ENCODE results near the gene IGSF21. TPM values are rescaled to one million over a fixed set of nuclear protein-coding genes. Genes with fewer than 3 reads are reported as not detected.

The IGSF21 gene
- total and polyA plus RNA-seq, 9 donors, result 0.04 to 0.48 (median 0.21) TPM; not detected in 1

- Histone ChIP-seq H3K27me3 (ENCODE audit: control insufficient read depth, insufficient read depth, low read length) (peaks cover 8% of the 10 kb centered on the region), H3K4me3 (ENCODE audit: low read length) (no peak overlapping the region), H3K4me1 (ENCODE audit: control insufficient read depth, insufficient read depth, low read length) (no peaks in the 10 kb centered on the region), H3K36me3 (ENCODE audit: control insufficient read depth, insufficient read depth, low read length) (no peaks in the 10 kb centered on the region), H3K9me3 (replicated peaks; ENCODE audit: control insufficient read depth, low read depth, low read length) (no peaks in the 10 kb centered on the region), H3K27ac (ENCODE audit: low read length) (no peak overlapping the region)
- no CpG with 5 or more reads among the region's 1 CpG for WGBS (ENCODE audit: insufficient coverage)
- no peak for DNase-seq
Measured at GRCh38 chr1:18245647-18246046, 138.0 kb downstream of the IGSF21 start.

- Histone ChIP-seq H3K4me1 (ENCODE audit: control insufficient read depth, insufficient read depth, low read length) (no peaks in the 10 kb centered on the region), H3K9me3 (replicated peaks; ENCODE audit: control insufficient read depth, low read depth, low read length) (peaks cover 3% of the 10 kb centered on the region), H3K36me3 (ENCODE audit: control insufficient read depth, insufficient read depth, low read length) (no peaks in the 10 kb centered on the region), H3K4me3 (ENCODE audit: low read length) (no peak overlapping the region), H3K27me3 (ENCODE audit: control insufficient read depth, insufficient read depth, low read length) (peaks cover 8% of the 10 kb centered on the region), H3K27ac (ENCODE audit: low read length) (no peak overlapping the region)
- WGBS (ENCODE audit: insufficient coverage), result 90% methylated on average over 1 of the region's 6 CpGs
- DNase-seq, result no peak
Measured at GRCh38 chr1:18246543-18246942, 138.9 kb downstream of the IGSF21 start.

GRCh38 chr1:18247151-18247550 is 139.6 kb downstream of the IGSF21 start:
- Histone ChIP-seq H3K4me1 (ENCODE audit: control insufficient read depth, insufficient read depth, low read length) (no peaks in the 10 kb centered on the region), H3K27me3 (ENCODE audit: control insufficient read depth, insufficient read depth, low read length) (peaks cover 6% of the 10 kb centered on the region), H3K9me3 (replicated peaks; ENCODE audit: control insufficient read depth, low read depth, low read length) (peaks cover 5% of the 10 kb centered on the region), H3K36me3 (ENCODE audit: control insufficient read depth, insufficient read depth, low read length) (no peaks in the 10 kb centered on the region), H3K27ac (ENCODE audit: low read length) (no peak overlapping the region), H3K4me3 (ENCODE audit: low read length) (no peak overlapping the region)
- no peak for DNase-seq
- WGBS (ENCODE audit: insufficient coverage), result 71% methylated on average over 1 of the region's 4 CpGs

- Histone ChIP-seq H3K9me3 (replicated peaks; ENCODE audit: control insufficient read depth, low read depth, low read length) (peaks cover 5% of the 10 kb centered on the region), H3K36me3 (ENCODE audit: control insufficient read depth, insufficient read depth, low read length) (no peaks in the 10 kb centered on the region), H3K4me3 (ENCODE audit: low read length) (no peak overlapping the region), H3K4me1 (ENCODE audit: control insufficient read depth, insufficient read depth, low read length) (no peaks in the 10 kb centered on the region), H3K27me3 (ENCODE audit: control insufficient read depth, insufficient read depth, low read length) (peaks cover 6% of the 10 kb centered on the region), H3K27ac (ENCODE audit: low read length) (no peak overlapping the region)
- DNase-seq, result no peak
- 71% methylated on average over 1 of the region's 3 CpGs for WGBS (ENCODE audit: insufficient coverage)
Measured at GRCh38 chr1:18249631-18250030, 142.0 kb downstream of the IGSF21 start.

- Histone ChIP-seq H3K4me1 (ENCODE audit: control insufficient read depth, insufficient read depth, low read length) (no peaks in the 10 kb centered on the region), H3K36me3 (ENCODE audit: control insufficient read depth, insufficient read depth, low read length) (no peaks in the 10 kb centered on the region), H3K27me3 (ENCODE audit: control insufficient read depth, insufficient read depth, low read length) (peaks cover 5% of the 10 kb centered on the region), H3K27ac (ENCODE audit: low read length) (no peak overlapping the region), H3K4me3 (ENCODE audit: low read length) (no peak overlapping the region), H3K9me3 (replicated peaks; ENCODE audit: control insufficient read depth, low read depth, low read length) (peaks cover 5% of the 10 kb centered on the region)
- no peak for DNase-seq
- 67% methylated on average over 3 of the region's 4 CpGs for WGBS (ENCODE audit: insufficient coverage)
Measured at GRCh38 chr1:18253093-18253492, 145.5 kb downstream of the IGSF21 start.

- peak; percentile 68 for DNase-seq
- H3K9me3 ChIP-seq (replicated peaks; ENCODE audit: control insufficient read depth, low read depth, low read length), result peaks cover 1% of the 10 kb centered on the region
- no peaks in the 10 kb centered on the region for H3K27me3 ChIP-seq (ENCODE audit: control insufficient read depth, insufficient read depth, low read length)
- WGBS (ENCODE audit: insufficient coverage), result 26% methylated on average over 10 of the region's 18 CpGs
- no peak overlapping the region for H3K27ac ChIP-seq (ENCODE audit: low read length)
- H3K4me1 ChIP-seq (ENCODE audit: control insufficient read depth, insufficient read depth, low read length), result no peaks in the 10 kb centered on the region
- no peak overlapping the region for H3K4me3 ChIP-seq (ENCODE audit: low read length)
- no peaks in the 10 kb centered on the region for H3K36me3 ChIP-seq (ENCODE audit: control insufficient read depth, insufficient read depth, low read length)
Measured at GRCh38 chr1:18256282-18257235, 149.0 kb downstream of the IGSF21 start.

- no peaks in the 10 kb centered on the region for H3K36me3 ChIP-seq (ENCODE audit: control insufficient read depth, insufficient read depth, low read length)
- H3K9me3 ChIP-seq (replicated peaks; ENCODE audit: control insufficient read depth, low read depth, low read length), result no peaks in the 10 kb centered on the region
- H3K4me3 ChIP-seq (ENCODE audit: low read length), result no peak overlapping the region
- H3K4me1 ChIP-seq (ENCODE audit: control insufficient read depth, insufficient read depth, low read length), result no peaks in the 10 kb centered on the region
- no peak for DNase-seq
- 62% methylated on average over 3 of the region's 3 CpGs for WGBS (ENCODE audit: insufficient coverage)
- H3K27ac ChIP-seq (ENCODE audit: low read length), result no peak overlapping the region
- H3K27me3 ChIP-seq (ENCODE audit: control insufficient read depth, insufficient read depth, low read length), result no peaks in the 10 kb centered on the region
Measured at GRCh38 chr1:18257778-18258177, 150.2 kb downstream of the IGSF21 start.

- Histone ChIP-seq H3K36me3 (ENCODE audit: control insufficient read depth, insufficient read depth, low read length) (no peaks in the 10 kb centered on the region), H3K9me3 (replicated peaks; ENCODE audit: control insufficient read depth, low read depth, low read length) (no peaks in the 10 kb centered on the region), H3K27ac (ENCODE audit: low read length) (no peak overlapping the region), H3K4me1 (ENCODE audit: control insufficient read depth, insufficient read depth, low read length) (no peaks in the 10 kb centered on the region), H3K27me3 (ENCODE audit: control insufficient read depth, insufficient read depth, low read length) (no peaks in the 10 kb centered on the region), H3K4me3 (ENCODE audit: low read length) (no peak overlapping the region)
- no peak for DNase-seq
- 61% methylated on average over 3 of the region's 4 CpGs for WGBS (ENCODE audit: insufficient coverage)
Measured at GRCh38 chr1:18261891-18262290, 154.3 kb downstream of the IGSF21 start.

- DNase-seq, result no peak
- H3K9me3 ChIP-seq (replicated peaks; ENCODE audit: control insufficient read depth, low read depth, low read length), result no peaks in the 10 kb centered on the region
- no peak overlapping the region for H3K4me3 ChIP-seq (ENCODE audit: low read length)
- no peaks in the 10 kb centered on the region for H3K36me3 ChIP-seq (ENCODE audit: control insufficient read depth, insufficient read depth, low read length)
- no peaks in the 10 kb centered on the region for H3K27me3 ChIP-seq (ENCODE audit: control insufficient read depth, insufficient read depth, low read length)
- H3K27ac ChIP-seq (ENCODE audit: low read length), result no peak overlapping the region
- H3K4me1 ChIP-seq (ENCODE audit: control insufficient read depth, insufficient read depth, low read length), result no peaks in the 10 kb centered on the region
- WGBS (ENCODE audit: insufficient coverage), result 50% methylated on average over 1 of the region's 6 CpGs
Measured at GRCh38 chr1:18262726-18263125, 155.1 kb downstream of the IGSF21 start.

- Histone ChIP-seq H3K9me3 (replicated peaks; ENCODE audit: control insufficient read depth, low read depth, low read length) (no peaks in the 10 kb centered on the region), H3K36me3 (ENCODE audit: control insufficient read depth, insufficient read depth, low read length) (no peaks in the 10 kb centered on the region), H3K27ac (ENCODE audit: low read length) (no peak overlapping the region), H3K4me3 (ENCODE audit: low read length) (no peak overlapping the region), H3K27me3 (ENCODE audit: control insufficient read depth, insufficient read depth, low read length) (peaks cover 2% of the 10 kb centered on the region), H3K4me1 (ENCODE audit: control insufficient read depth, insufficient read depth, low read length) (no peaks in the 10 kb centered on the region)
- no peak for DNase-seq
- WGBS (ENCODE audit: insufficient coverage), result 48% methylated on average over 4 of the region's 5 CpGs
Measured at GRCh38 chr1:18263547-18264120, 156.0 kb downstream of the IGSF21 start.
